ENCODE measurements around the gene TMEM119. TPM values are rescaled to one million over a fixed set of nuclear protein-coding genes. Genes with fewer than 3 reads are reported as not detected.

Gene TMEM119
- total and polyA plus RNA-seq, 2 of the 8 experiments (the other 6 are each of a cell fraction or from before 2014, with no cell fraction given): 0.35 to 0.61 TPM

DNA sequence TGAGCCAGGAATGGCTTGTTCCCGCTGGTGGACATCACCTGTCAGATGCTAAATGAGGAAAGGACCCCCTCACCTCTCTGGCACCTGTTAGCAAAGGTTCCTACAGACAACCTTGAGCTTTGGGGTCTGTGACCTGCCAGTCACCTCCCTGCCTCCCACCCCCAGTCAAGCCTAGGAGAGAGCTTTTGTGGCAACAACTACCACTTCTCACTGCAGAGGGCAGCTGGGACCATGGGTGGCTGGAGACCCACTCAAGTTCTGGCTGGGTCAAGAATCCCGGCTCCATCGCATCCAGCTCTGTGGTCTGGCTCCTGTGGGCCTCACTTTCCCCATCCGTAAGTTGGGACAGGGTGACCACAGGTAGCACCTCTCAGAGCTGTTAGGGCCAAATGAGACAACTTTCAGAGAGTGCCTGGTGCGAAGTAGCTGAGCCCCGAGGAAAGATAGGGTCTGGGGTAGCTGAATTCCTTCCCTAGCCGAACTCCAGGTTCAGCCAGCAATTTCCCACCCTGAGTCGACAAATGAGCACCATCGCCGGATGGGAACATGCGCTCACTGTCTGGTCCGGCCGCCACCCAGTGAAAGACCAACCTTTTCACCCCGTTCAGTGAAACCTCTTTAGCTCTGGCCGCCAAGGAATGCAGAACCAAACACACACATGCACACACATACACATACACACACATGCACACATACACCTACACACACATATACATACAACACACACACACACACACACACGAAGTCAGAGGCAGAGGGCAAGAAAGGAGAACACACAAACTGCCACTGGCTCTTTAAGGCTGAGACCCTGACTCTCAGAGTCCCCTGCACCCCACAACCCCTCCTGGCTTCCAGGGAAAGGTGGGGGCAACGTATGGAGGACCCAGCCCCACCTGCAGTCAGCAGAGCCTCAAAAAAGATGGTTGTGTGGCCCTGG lies 1.9 kb downstream of the TMEM119 start:
- FAIRE-seq (no peak), DNase-seq (ENCODE audit: low read depth in 1 of 2, low spot score in 2 of 2) (no peak)
- Histone ChIP-seq H3K4ac (replicated peaks; ENCODE audit: insufficient read length, low read depth, low read length) (no peak overlapping the region), H2AFZ (ENCODE audit: low read length) (no peak overlapping the region), H3K36me3 (ENCODE audit: control insufficient read depth in 2 of 4, insufficient read depth in 4 of 4, low read length in 3 of 4) (no peaks in the 10 kb centered on the region), H3K4me1 (replicated peaks in 1 of 4; ENCODE audit: control insufficient read depth in 3 of 4, insufficient read depth in 4 of 4, low read length in 3 of 4) (peaks cover 0 to 14% (median 0%) of the 10 kb centered on the region in 4 experiments; a peak in 3 of 7 replicates), H3K18ac (ENCODE audit: extremely low read depth, low read length) (no peak overlapping the region), H2BK5ac (ENCODE audit: low read depth, low read length) (0 out of 2 replicates have a peak overlapping the region, but pooled peaks have one; percentile 60), H4K91ac (replicated peaks; ENCODE audit: insufficient read length, low read length) (no peak overlapping the region), H3K27ac (ENCODE audit: low read depth, low read length) (no peak overlapping the region), H3K4me2 (ENCODE audit: insufficient read depth in 1 of 2, low read depth in 2 of 2, low read length in 2 of 2) (no peak overlapping the region), H3K4me3 (ENCODE audit: extremely low read depth in 1 of 4, insufficient read depth in 2 of 4, low read depth in 3 of 4, low read length in 4 of 4) (no peak overlapping the region), H3K14ac (ENCODE audit: insufficient read length) (no peak overlapping the region), H4K8ac (ENCODE audit: extremely low read depth, insufficient read depth, low read length) (no peak overlapping the region), H2BK120ac (replicated peaks; ENCODE audit: low read depth, low read length) (no peak overlapping the region), H4K20me1 (replicated peaks in 1 of 2; ENCODE audit: control insufficient read depth in 1 of 2, insufficient read depth in 2 of 2, low read length in 2 of 2) (peaks cover 0 to 8% of the 10 kb centered on the region in 2 experiments), H3K9me3 (ENCODE audit: insufficient read depth in 2 of 2, low read depth in 1 of 2, low read length in 1 of 2) (no peaks in the 10 kb centered on the region), H4K5ac (ENCODE audit: insufficient read length, low read depth, low read length) (no peak overlapping the region), H3K27me3 (replicated peaks in 1 of 4; ENCODE audit: control insufficient read depth in 3 of 4, extremely low read depth in 1 of 4, insufficient read depth in 3 of 4, low read length in 3 of 4) (no peaks in the 10 kb centered on the region; a peak in 1 of 7 replicates), H2BK15ac (ENCODE audit: low read length) (peak overlapping the region; percentile 98; the same call in 1 of the 2 replicates), H2BK20ac (ENCODE audit: low read length) (0 out of 2 replicates have a peak overlapping the region, but pooled peaks have one; percentile 80), H3K79me1 (ENCODE audit: low read depth, low read length) (no peaks in the 10 kb centered on the region; the same call in 1 of the 2 replicates), H3K23ac (ENCODE audit: insufficient read length) (no peak overlapping the region), H3K23me2 (ENCODE audit: low read depth, low read length) (peaks cover 7% of the 10 kb centered on the region; the same call in 1 of the 2 replicates), H3K56ac (replicated peaks; ENCODE audit: insufficient read length, low read depth, low read length) (no peak overlapping the region), H2AK5ac (ENCODE audit: low read depth, low read length) (no peak overlapping the region), H2BK12ac (ENCODE audit: low read depth, low read length) (peak overlapping the region; percentile 75; the same call in 1 of the 2 replicates), H3K9ac (replicated peaks in 1 of 4; ENCODE audit: extremely low read depth in 1 of 4, low read depth in 3 of 4, low read length in 3 of 4) (peak overlapping the region in 1 of 4 experiments; percentile 9; a peak in 1 of 7 replicates), H3K79me2 (ENCODE audit: control insufficient read depth in 1 of 2, insufficient read depth in 2 of 2, low read length in 2 of 2) (no peaks in the 10 kb centered on the region)
- ChIA-PET CTCF (ENCODE audit: partially characterized antibody) (interaction anchor here (0.8 to 2.8 kb wide), 7 partner anchors 10 to 208 kb away, joined by 3 to 16 read pairs (median 4); no protein-coding TSS in a partner anchor), POLR2A (ENCODE audit: partially characterized antibody) (interaction anchor here (0.6 to 1.1 kb wide), 5 partner anchors 8 to 134 kb away, joined by 3 read pairs; no protein-coding TSS in a partner anchor)
- no peak for TF ChIP-seq TAF7 (optimal IDR thresholded peaks at IDR 0.05; ENCODE audit: borderline replicate concordance, low read depth, low read length)
- 87% methylated on average over 17 of the region's 17 CpGs; no CpG with 5 or more reads in 1 of the 2 experiments for WGBS, 2 experiments (ENCODE audit: extremely low coverage in 1 of 2, insufficient coverage in 1 of 2, insufficient read length in 1 of 2, insufficient replicate concordance in 2 of 2, low coverage in 1 of 2, low lambda C conversion rate in 2 of 2, missing lambda C conversion rate in 1 of 2)
